SK-N-SH treated with all-trans-retinoic acid at 6 μM for 48 hours (cell line): ENCODE data around the gene DNASE2B.

ENCODE experiments used
- ATAC-seq: fragments of 200-7000 bp; cut with Tn5 transposase; 3 replicates; pipeline ENCODE4 v1.9.1; 2020; ENCODE audit warnings: mild to moderate bottlenecking, moderate library complexity
- ARNTL ChIP-seq: fragments of 450-650 bp; formaldehyde crosslinking; IDR thresholded peaks from 2 replicates; pipeline ENCODE4 v1.5.0; 2020; ENCODE audit warnings: low read depth, mild to moderate bottlenecking, moderate library complexity, borderline replicate concordance
- BACH2 ChIP-seq: fragments of 250-450 bp; sonication (Bioruptor Pico); IDR thresholded peaks from 2 replicates; pipeline ENCODE4 v1.9.0; 2021; ENCODE audit warnings: mild to moderate bottlenecking, borderline replicate concordance
- ESRRG ChIP-seq: fragments of 250-450 bp; sonication (Bioruptor Pico); IDR thresholded peaks from 2 replicates; pipeline ENCODE4 v1.6.1; 2021; ENCODE audit warnings: mild to moderate bottlenecking
- GLIS3 ChIP-seq: fragments of 250-450 bp; sonication (Bioruptor Pico); IDR thresholded peaks from 2 replicates; pipeline ENCODE4 v1.5.0; 2020; ENCODE audit warnings: mild to moderate bottlenecking, moderate library complexity
- ISL1 ChIP-seq: fragments of 250-450 bp; sonication (Bioruptor Pico); IDR thresholded peaks from 2 replicates; pipeline ENCODE4 v2.1.2; 2022; ENCODE audit warnings: mild to moderate bottlenecking, moderate library complexity
- OSR1 ChIP-seq: fragments of 250-450 bp; sonication (Bioruptor Pico); IDR thresholded peaks from 2 replicates; pipeline ENCODE4 v1.8.0; 2022; ENCODE audit warnings: moderate library complexity, mild to moderate bottlenecking, inconsistent platforms
- PATZ1 ChIP-seq: fragments of 250-450 bp; sonication (Bioruptor Pico); IDR thresholded peaks from 2 replicates; pipeline ENCODE4 v1.8.0; 2020; ENCODE audit warnings: mild to moderate bottlenecking, moderate library complexity, borderline replicate concordance
- PPARA ChIP-seq: fragments of 250-450 bp; sonication (Bioruptor Pico); IDR thresholded peaks from 2 replicates; pipeline ENCODE4 v1.5.0; 2020; ENCODE audit warnings: mild to moderate bottlenecking, borderline replicate concordance
- RARB ChIP-seq: fragments of 250-450 bp; sonication (Bioruptor Pico); IDR thresholded peaks from 2 replicates; pipeline ENCODE4 v1.8.0; 2021; ENCODE audit warnings: mild to moderate bottlenecking, moderate library complexity
- SNAI2 ChIP-seq: fragments of 250-450 bp; sonication (Bioruptor Pico); IDR thresholded peaks from 2 replicates; pipeline ENCODE4 v1.5.0; 2020; ENCODE audit warnings: mild to moderate bottlenecking, moderate library complexity
- TCF4 ChIP-seq: fragments of 250-450 bp; sonication (Bioruptor Pico); IDR thresholded peaks from 2 replicates; pipeline ENCODE4 v1.8.0; 2021; ENCODE audit warnings: mild to moderate bottlenecking, moderate library complexity, borderline replicate concordance
- TOX ChIP-seq: fragments of 250-450 bp; sonication (Bioruptor Pico); IDR thresholded peaks from 2 replicates; pipeline ENCODE4 v1.8.0; 2021; ENCODE audit warnings: mild to moderate bottlenecking, moderate library complexity, borderline replicate concordance
- TSHZ2 ChIP-seq: fragments of 250-450 bp; sonication (Bioruptor Pico); IDR thresholded peaks from 2 replicates; pipeline ENCODE4 v1.5.0; 2020; ENCODE audit warnings: mild to moderate bottlenecking, moderate library complexity
- ZC3H10 ChIP-seq: fragments of 250-450 bp; sonication (Bioruptor Pico); IDR thresholded peaks from 2 replicates; pipeline ENCODE4 v1.5.1; 2021; ENCODE audit warnings: mild to moderate bottlenecking, moderate library complexity
- ZFP3 ChIP-seq: fragments of 250-450 bp; sonication (Bioruptor Pico); IDR thresholded peaks from 2 replicates; pipeline ENCODE4 v1.5.0; 2020; ENCODE audit warnings: mild to moderate bottlenecking, moderate library complexity
- ZFP30 ChIP-seq: fragments of 450-650 bp; formaldehyde crosslinking; IDR thresholded peaks from 2 replicates; pipeline ENCODE4 v1.5.0; 2022; ENCODE audit warnings: mild to moderate bottlenecking, moderate library complexity
- ZNF565 ChIP-seq: fragments of 450-650 bp; formaldehyde crosslinking; conservative IDR thresholded peaks from 2 replicates; pipeline ENCODE4 v1.5.0; 2020; ENCODE audit warnings: low read depth, mild to moderate bottlenecking, moderate library complexity
- ZNF70 ChIP-seq: fragments of 450-650 bp; formaldehyde crosslinking; IDR thresholded peaks from 2 replicates; pipeline ENCODE4 v1.5.0; 2020; ENCODE audit warnings: mild to moderate bottlenecking, moderate library complexity
- ZNF8 ChIP-seq: fragments of 450-650 bp; formaldehyde crosslinking; IDR thresholded peaks from 2 replicates; pipeline ENCODE4 v1.5.0; 2020; ENCODE audit warnings: mild to moderate bottlenecking, moderate library complexity
- TF ChIP-seq, protein P1 (sequence below): fragments of 250-450 bp; sonication (Bioruptor Pico); IDR thresholded peaks from 2 replicates; pipeline ENCODE4 v1.8.0; 2021; ENCODE audit warnings: low read depth, mild to moderate bottlenecking, moderate library complexity, borderline replicate concordance
- TF ChIP-seq, protein P2 (sequence below): fragments of 250-450 bp; sonication (Bioruptor Pico); IDR thresholded peaks from 2 replicates; pipeline ENCODE4 v1.5.1; 2020; ENCODE audit warnings: low read depth, mild to moderate bottlenecking, moderate library complexity
- TF ChIP-seq, protein P3 (sequence below): fragments of 250-450 bp; sonication (Bioruptor Pico); IDR thresholded peaks from 2 replicates; pipeline ENCODE4 v1.5.1; 2021; ENCODE audit warnings: mild to moderate bottlenecking, moderate library complexity

Gene DNASE2B

GRCh38 chr1:84390226-84390625 is 8.1 kb upstream of the DNASE2B start:
- no peak for ATAC-seq
- TF ChIP-seq TOX (CRISPR knock-in tag) (no peak), ZFP30 (CRISPR knock-in tag) (no peak), ARNTL (CRISPR knock-in tag) (no peak), ESRRG (no peak), ISL1 (CRISPR knock-in tag) (no peak), PPARA (no peak), ZNF70 (no peak), ZFP3 (no peak), GLIS3 (CRISPR knock-in tag) (no peak), TCF4 (CRISPR knock-in tag) (no peak), ZNF8 (CRISPR knock-in tag) (no peak), BACH2 (no peak), TSHZ2 (CRISPR knock-in tag) (no peak), RARB (CRISPR knock-in tag) (no peak)
- TF ChIP-seq, protein P1, sequence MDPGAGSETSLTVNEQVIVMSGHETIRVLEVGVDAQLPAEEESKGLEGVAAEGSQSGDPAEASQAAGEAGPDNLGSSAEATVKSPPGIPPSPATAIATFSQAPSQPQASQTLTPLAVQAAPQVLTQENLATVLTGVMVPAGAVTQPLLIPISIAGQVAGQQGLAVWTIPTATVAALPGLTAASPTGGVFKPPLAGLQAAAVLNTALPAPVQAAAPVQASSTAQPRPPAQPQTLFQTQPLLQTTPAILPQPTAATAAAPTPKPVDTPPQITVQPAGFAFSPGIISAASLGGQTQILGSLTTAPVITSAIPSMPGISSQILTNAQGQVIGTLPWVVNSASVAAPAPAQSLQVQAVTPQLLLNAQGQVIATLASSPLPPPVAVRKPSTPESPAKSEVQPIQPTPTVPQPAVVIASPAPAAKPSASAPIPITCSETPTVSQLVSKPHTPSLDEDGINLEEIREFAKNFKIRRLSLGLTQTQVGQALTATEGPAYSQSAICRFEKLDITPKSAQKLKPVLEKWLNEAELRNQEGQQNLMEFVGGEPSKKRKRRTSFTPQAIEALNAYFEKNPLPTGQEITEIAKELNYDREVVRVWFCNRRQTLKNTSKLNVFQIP (CRISPR knock-in tag) = no peak
- TF ChIP-seq, protein P2, sequence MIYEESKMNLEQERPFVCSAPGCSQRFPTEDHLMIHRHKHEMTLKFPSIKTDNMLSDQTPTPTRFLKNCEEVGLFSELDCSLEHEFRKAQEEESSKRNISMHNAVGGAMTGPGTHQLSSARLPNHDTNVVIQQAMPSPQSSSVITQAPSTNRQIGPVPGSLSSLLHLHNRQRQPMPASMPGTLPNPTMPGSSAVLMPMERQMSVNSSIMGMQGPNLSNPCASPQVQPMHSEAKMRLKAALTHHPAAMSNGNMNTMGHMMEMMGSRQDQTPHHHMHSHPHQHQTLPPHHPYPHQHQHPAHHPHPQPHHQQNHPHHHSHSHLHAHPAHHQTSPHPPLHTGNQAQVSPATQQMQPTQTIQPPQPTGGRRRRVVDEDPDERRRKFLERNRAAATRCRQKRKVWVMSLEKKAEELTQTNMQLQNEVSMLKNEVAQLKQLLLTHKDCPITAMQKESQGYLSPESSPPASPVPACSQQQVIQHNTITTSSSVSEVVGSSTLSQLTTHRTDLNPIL (CRISPR knock-in tag) = no peak
- TF ChIP-seq, protein P3, sequence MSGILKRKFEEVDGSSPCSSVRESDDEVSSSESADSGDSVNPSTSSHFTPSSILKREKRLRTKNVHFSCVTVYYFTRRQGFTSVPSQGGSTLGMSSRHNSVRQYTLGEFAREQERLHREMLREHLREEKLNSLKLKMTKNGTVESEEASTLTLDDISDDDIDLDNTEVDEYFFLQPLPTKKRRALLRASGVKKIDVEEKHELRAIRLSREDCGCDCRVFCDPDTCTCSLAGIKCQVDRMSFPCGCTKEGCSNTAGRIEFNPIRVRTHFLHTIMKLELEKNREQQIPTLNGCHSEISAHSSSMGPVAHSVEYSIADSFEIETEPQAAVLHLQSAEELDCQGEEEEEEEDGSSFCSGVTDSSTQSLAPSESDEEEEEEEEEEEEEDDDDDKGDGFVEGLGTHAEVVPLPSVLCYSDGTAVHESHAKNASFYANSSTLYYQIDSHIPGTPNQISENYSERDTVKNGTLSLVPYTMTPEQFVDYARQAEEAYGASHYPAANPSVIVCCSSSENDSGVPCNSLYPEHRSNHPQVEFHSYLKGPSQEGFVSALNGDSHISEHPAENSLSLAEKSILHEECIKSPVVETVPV (CRISPR knock-in tag) = no peak

- TF ChIP-seq ISL1 (CRISPR knock-in tag) (peak; percentile 81), ZFP3 (0 out of 2 replicates have a peak, but pooled peaks have one; percentile 55), ZNF8 (CRISPR knock-in tag) (no peak)
- peak; percentile 85 for ATAC-seq
Observed at GRCh38 chr1:84401156-84401555, 2.9 kb downstream of the DNASE2B start.

GRCh38 chr1:84402060-84402459 is 3.8 kb downstream of the DNASE2B start:
- ATAC-seq = no peak
- TF ChIP-seq ZFP3 (no peak), TCF4 (CRISPR knock-in tag) (no peak), ZNF70 (no peak), ZFP30 (CRISPR knock-in tag) (no peak), ZNF8 (CRISPR knock-in tag) (no peak), BACH2 (no peak), ARNTL (CRISPR knock-in tag) (no peak), TOX (CRISPR knock-in tag) (no peak)
- TF ChIP-seq, protein P3 (CRISPR knock-in tag) = no peak
- TF ChIP-seq, all 23 proteins: peak for 0

- no peak for ATAC-seq
- no peak for TF ChIP-seq ESRRG
Observed at GRCh38 chr1:84402501-84402900, 4.2 kb downstream of the DNASE2B start.

DNA sequence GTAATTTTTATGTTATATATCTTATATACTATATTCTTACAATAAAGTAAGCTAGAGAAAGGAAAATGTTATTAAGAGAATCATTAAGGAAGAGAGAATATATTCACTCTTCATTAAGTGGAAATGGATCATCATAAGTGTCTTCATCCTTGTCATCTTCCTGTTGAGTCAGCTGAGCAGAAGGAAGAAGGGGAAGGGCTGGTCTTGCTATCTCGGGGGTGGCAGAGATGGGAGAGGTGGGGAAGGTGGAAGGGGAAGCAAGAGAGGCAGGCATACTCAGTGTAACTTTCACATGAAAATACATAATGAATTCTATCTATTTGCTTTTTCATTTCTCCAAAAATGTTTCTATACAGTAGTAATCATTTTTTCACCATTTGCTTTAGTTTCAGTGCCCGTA is 5.1 kb downstream of the DNASE2B start:
- TF ChIP-seq ARNTL (CRISPR knock-in tag) = no peak
- no peak for TF ChIP-seq ESRRG
- TF ChIP-seq PPARA = no peak
- no peak for TF ChIP-seq ZNF70
- TF ChIP-seq ZNF8 (CRISPR knock-in tag) = no peak
- TF ChIP-seq, protein P3 (CRISPR knock-in tag) = no peak
- TF ChIP-seq ZC3H10 (CRISPR knock-in tag) = no peak
- TF ChIP-seq TOX (CRISPR knock-in tag) = no peak
- TF ChIP-seq BACH2 = no peak
- no peak for TF ChIP-seq OSR1
- TF ChIP-seq PATZ1 = no peak
- TF ChIP-seq ISL1 (CRISPR knock-in tag) = no peak
- TF ChIP-seq SNAI2 (CRISPR knock-in tag) = no peak
- no peak for TF ChIP-seq ZNF565 (CRISPR knock-in tag)
- ATAC-seq = no peak
